DMS153 treated with DMSO at 0.1 percent for 48 hours (cell line): ENCODE data around the gene TFR2.

Experiments used
- DNase-seq: peaks from one replicate; lab custom pipeline; 2025; ENCODE audit not compliant: unreplicated experiment; lab: John Stamatoyannopoulos, UW

TFR2 gene

GRCh38 chr7:100613412-100614175 lies 27.8 kb downstream of the TFR2 start:
- no peak for DNase-seq

GRCh38 chr7:100612730-100613390 lies 28.5 kb downstream of the TFR2 start:
- no peak for DNase-seq

GRCh38 chr7:100611983-100612729 lies 29.2 kb downstream of the TFR2 start, which contains the start of gene MOSPD3:
Gene MOSPD3, plus strand, starts transcription at chr7:100612540. Its CDS starts 252 bp downstream, at chr7:100612792.
- DNase-seq: peak; percentile 98

- no peak for DNase-seq
These were observed 31.4 kb downstream of the TFR2 start for GRCh38 chr7:100609958-100610357.

- no peak for DNase-seq
These were observed 34.2 kb downstream of the TFR2 start for GRCh38 chr7:100607111-100607510.

- no peak for DNase-seq
These were observed 35.0 kb downstream of the TFR2 start for GRCh38 chr7:100606313-100606712.

GRCh38 chr7:100604976-100605911 lies 36.1 kb downstream of the TFR2 start:
- no peak for DNase-seq

GRCh38 chr7:100604028-100604975 lies 37.0 kb downstream of the TFR2 start:
- peak; percentile 17 for DNase-seq

GRCh38 chr7:100603726-100604027 lies 37.7 kb downstream of the TFR2 start:
- DNase-seq: no peak

- no peak for DNase-seq
These were observed 38.2 kb downstream of the TFR2 start for GRCh38 chr7:100602889-100603725.

GRCh38 chr7:100600730-100601038 lies 40.7 kb downstream of the TFR2 start:
- no peak for DNase-seq

GRCh38 chr7:100599911-100600729 lies 41.2 kb downstream of the TFR2 start:
- DNase-seq: no peak

GRCh38 chr7:100598425-100598824 lies 42.9 kb downstream of the TFR2 start:
- no peak for DNase-seq

GRCh38 chr7:100595188-100595587 lies 46.2 kb downstream of the TFR2 start:
- no peak for DNase-seq

GRCh38 chr7:100591596-100591995 lies 49.8 kb downstream of the TFR2 start:
- no peak for DNase-seq

- DNase-seq: no peak
These were observed 51.1 kb downstream of the TFR2 start for GRCh38 chr7:100590077-100590737.

GRCh38 chr7:100589341-100589947 lies 51.9 kb downstream of the TFR2 start:
- DNase-seq: no peak
